Transverse colon (tissue), 4 donors: ENCODE results near the gene RPA3. TPM values are rescaled to one million over a fixed set of nuclear protein-coding genes. Genes with fewer than 3 reads are reported as not detected.
A peak's percentile ranks its signal among the peaks of the same experiment; 100 is the strongest.

Experiments
- DNase-seq: peaks from one replicate; pipeline ENCODE4 v3.0.0-alpha.2; 2019
- H3K27ac ChIP-seq, 4 donors: fragments of 200-600 bp; sonication (generic); 2 replicates each; pipeline ENCODE4 v1.5.1; 2016 to 2018; ENCODE audit warnings: inconsistent platforms in 4 of 4
- H3K27me3 ChIP-seq: fragments of 200-600 bp; sonication (generic); 2 replicates; pipeline ENCODE4 v1.5.1; 2017; ENCODE audit warnings: inconsistent platforms
- H3K36me3 ChIP-seq, 4 donors: fragments of 200-600 bp; sonication (generic); 2 replicates each; pipeline ENCODE4 v1.5.1; 2017 to 2019; ENCODE audit warnings: inconsistent platforms in 4 of 4
- H3K4me1 ChIP-seq, 4 donors: fragments of 200-600 bp; sonication (generic); 2 replicates each; pipeline ENCODE4 v1.5.1; 2017 to 2020; ENCODE audit warnings: inconsistent platforms in 4 of 4
- H3K4me3 ChIP-seq, 4 donors: fragments of 200-600 bp; sonication (generic); 1 replicate in 1 of 4; 2 replicates in 3 of 4; pipeline versions ENCODE4 v1.5.1 to v1.6.1; 2017 to 2019; ENCODE audit warnings: inconsistent platforms in 4 of 4
- H3K9me3 ChIP-seq, 2 donors: fragments of 200-600 bp; sonication (generic); 2 replicates each; pipeline ENCODE4 v1.5.1; 2017 to 2019; ENCODE audit warnings: inconsistent platforms in 2 of 2
- CTCF ChIP-seq, 5 experiments: fragments of 200-600 bp in 3 of 5; fragments of 450-650 bp in 2 of 5; sonication (generic) in 3 of 5; IDR thresholded peaks; 1 replicate in 2 of 5; 2 replicates in 3 of 5; pipeline ENCODE4 v1.5.1; 2016 to 2017; ENCODE audit warnings: antibody characterized with exemption in 5 of 5, inconsistent platforms in 3 of 5, mild to moderate bottlenecking in 2 of 5, moderate library complexity in 1 of 5
- EP300 ChIP-seq: sonication (generic); formaldehyde crosslinking; IDR thresholded peaks from one replicate; pipeline ENCODE4 v1.6.1; 2017; ENCODE audit warnings: antibody characterized with exemption, low read depth
- POLR2A ChIP-seq: fragments of 450-650 bp; IDR thresholded peaks from one replicate; pipeline ENCODE4 v1.6.1; 2016; ENCODE audit warnings: antibody characterized with exemption, mild to moderate bottlenecking, moderate library complexity
- POLR2AphosphoS5 ChIP-seq, 3 donors: sonication (generic); formaldehyde crosslinking; IDR thresholded peaks; one replicate each; pipeline ENCODE4 v1.6.1; 2016; ENCODE audit warnings: antibody characterized with exemption in 3 of 3
- WGBS, 2 donors: methylation state at CpG; one replicate each; pipeline ENCODE4 v1.1.5; 2018; ENCODE audit warnings: low coverage in 1 of 2; 5-methylcytosine and 5-hydroxymethylcytosine counted together
- in situ Hi-C, 4 donors: fragments of 200-750 bp; cut with MboI; loops; one replicate each; pipeline versions ENCODE4 v1.15.0 to v1.15.1; 2017; ENCODE audit warnings: low sequenced_read_pairs in 3 of 4, low pct_ligation_motif_present in 1 of 4, low pct_unique_long_range_greater_than_20kb in 1 of 4
- intact Hi-C: fragments of 100-400 bp; cut with DNase I; formaldehyde crosslinking; loops from one replicate; pipeline ENCODE4 v1.15.1; 2023; ENCODE audit warnings: low total_unique reads
- total RNA-seq, 4 donors: library from RNA; depleted of rRNA; stranded (reverse); fragments of >200 nt; gene quantifications; one replicate each; pipeline ENCODE4 v1.1.0, GENCODE V29; 2016

Gene RPA3
- total RNA-seq, 4 donors from 2014 or later, result 1.4 to 24.6 (median 7.6) TPM

- no peak for DNase-seq
- H3K36me3 ChIP-seq, result no peaks in the 10 kb centered on the region
- H3K27me3 ChIP-seq, result no peaks in the 10 kb centered on the region
- in situ Hi-C loops, result no loop called here
- H3K9me3 ChIP-seq, result no peaks in the 10 kb centered on the region
- no peak overlapping the region for H3K4me3 ChIP-seq
- H3K27ac ChIP-seq, result peak overlapping the region in 1 of 4 donors; percentile 12
- TF ChIP-seq POLR2A, result no peak
- TF ChIP-seq CTCF (IDR thresholded peaks at IDR 0.05), result no peak
- TF ChIP-seq POLR2AphosphoS5 (IDR thresholded peaks at IDR 0.05), result no peak
- no peak for TF ChIP-seq EP300
- peaks cover 0 to 21% (median 5%) of the 10 kb centered on the region in 4 donors for H3K4me1 ChIP-seq
- intact Hi-C loops, result no loop called here
Observed at GRCh38 chr7:7731732-7732131, 13.3 kb upstream of the RPA3 start.

- TF ChIP-seq CTCF (IDR thresholded peaks at IDR 0.05) (no peak), POLR2A (no peak), POLR2AphosphoS5 (IDR thresholded peaks at IDR 0.05) (no peak), EP300 (no peak)
- no peaks in the 10 kb centered on the region for H3K36me3 ChIP-seq
- intact Hi-C loops (no loop called here), in situ Hi-C loops (no loop called here)
- H3K4me3 ChIP-seq, result no peak overlapping the region
- peaks cover 0 to 16% (median 3%) of the 10 kb centered on the region in 4 donors for H3K4me1 ChIP-seq
- H3K27ac ChIP-seq, result no peak overlapping the region
- H3K9me3 ChIP-seq, result no peaks in the 10 kb centered on the region
- no peak for DNase-seq
- WGBS, 2 donors, result 88% methylated on average over 4 to 5 of the region's 5 CpGs
- H3K27me3 ChIP-seq, result no peaks in the 10 kb centered on the region
Observed at GRCh38 chr7:7720750-7721621, 2.6 kb upstream of the RPA3 start.

- WGBS, 2 donors, result 41 to 43% methylated on average over 1 of the region's 1 CpG
- no peak for DNase-seq
- Histone ChIP-seq H3K9me3 (no peaks in the 10 kb centered on the region), H3K36me3 (no peaks in the 10 kb centered on the region), H3K27ac (no peak overlapping the region), H3K4me3 (no peak overlapping the region), H3K4me1 (peaks cover 0 to 16% (median 3%) of the 10 kb centered on the region in 4 donors), H3K27me3 (no peaks in the 10 kb centered on the region)
- in situ Hi-C loops (no loop called here), intact Hi-C loops (no loop called here)
- TF ChIP-seq CTCF (IDR thresholded peaks at IDR 0.05), result no peak
- no peak for TF ChIP-seq POLR2A
- TF ChIP-seq POLR2AphosphoS5 (IDR thresholded peaks at IDR 0.05), result no peak
- no peak for TF ChIP-seq EP300
Observed at GRCh38 chr7:7720193-7720592, 1.8 kb upstream of the RPA3 start.

- TF ChIP-seq POLR2AphosphoS5 (IDR thresholded peaks at IDR 0.05) (peak in 1 of 3 donors; percentile 42), EP300 (no peak)
- Histone ChIP-seq H3K36me3 (no peaks in the 10 kb centered on the region), H3K4me3 (no peak overlapping the region), H3K4me1 (peaks cover 0 to 16% (median 3%) of the 10 kb centered on the region in 4 donors), H3K27ac (no peak overlapping the region), H3K9me3 (no peaks in the 10 kb centered on the region), H3K27me3 (no peaks in the 10 kb centered on the region)
- intact Hi-C loops, result no loop called here
- in situ Hi-C loops, result no loop called here
- DNase-seq, result peak; percentile 18
- WGBS, 2 donors, result 25% methylated on average over 2 of the region's 2 CpGs
Observed at GRCh38 chr7:7719236-7719635, 829 bp upstream of the RPA3 start.
